GM18909 (cell line): ENCODE results near the gene ERC2.
"Not testable (repeated sequence)": the region's sequence is repeated elsewhere in the genome, so short reads cannot be mapped to it uniquely, and the experiment has no call there.

Source experiments
- ATAC-seq: cut with Tn5 transposase; IDR thresholded peaks from one replicate; pipeline ENCODE4 v1.9.1; 2021; ENCODE audit warnings: mild to moderate bottlenecking; ENCODE audit not compliant: unreplicated experiment, poor library complexity

Gene ERC2

GRCh38 chr3:55505102-55505501 is 963.2 kb downstream of the ERC2 start:
- not testable (repeated sequence) for ATAC-seq

DNA sequence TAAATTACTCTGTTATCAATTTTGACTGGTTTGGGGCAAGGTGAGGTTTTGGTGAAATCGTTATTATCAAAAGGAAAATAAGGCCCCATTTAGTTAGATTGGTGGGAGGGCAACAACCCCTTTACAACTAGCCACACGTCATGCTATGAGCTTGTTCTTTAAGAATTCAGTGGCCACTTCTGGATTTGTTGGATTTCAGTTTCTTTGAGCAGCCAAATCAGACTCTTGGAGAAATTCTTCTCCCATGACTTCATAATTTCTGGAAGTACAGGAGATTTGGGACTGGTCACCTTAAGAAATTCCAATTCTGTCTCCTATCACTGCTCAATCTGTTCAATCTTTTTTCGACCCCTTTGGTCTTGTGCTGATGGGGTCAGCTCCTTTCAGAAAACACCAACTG is 966.4 kb downstream of the ERC2 start:
- ATAC-seq: no peak

- ATAC-seq: no peak
Measured at GRCh38 chr3:55500555-55501330, 967.5 kb downstream of the ERC2 start.

DNA sequence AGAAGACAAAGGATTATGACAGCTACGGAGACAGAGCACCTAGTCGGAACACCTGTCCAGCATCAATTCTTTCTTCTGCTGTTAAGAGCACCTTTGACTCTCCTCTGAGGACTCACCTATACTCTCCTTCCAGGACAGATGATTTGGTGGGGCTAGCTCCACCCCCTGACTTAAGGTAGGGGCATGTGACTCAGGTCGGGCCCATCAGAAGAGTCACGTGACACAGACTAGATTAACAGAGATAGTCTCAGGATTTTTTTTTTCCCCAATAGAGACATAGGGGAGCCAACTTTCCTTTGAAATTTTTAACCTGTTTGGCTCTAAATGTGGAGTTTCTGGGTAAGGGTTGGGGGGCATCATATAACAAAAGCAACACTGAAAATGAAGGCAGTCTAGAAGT is 969.7 kb downstream of the ERC2 start:
- no peak for ATAC-seq

- no peak for ATAC-seq
Measured at GRCh38 chr3:55497250-55497649, 971.0 kb downstream of the ERC2 start.

- ATAC-seq: no peak
Measured at GRCh38 chr3:55494976-55495375, 973.3 kb downstream of the ERC2 start.

DNA sequence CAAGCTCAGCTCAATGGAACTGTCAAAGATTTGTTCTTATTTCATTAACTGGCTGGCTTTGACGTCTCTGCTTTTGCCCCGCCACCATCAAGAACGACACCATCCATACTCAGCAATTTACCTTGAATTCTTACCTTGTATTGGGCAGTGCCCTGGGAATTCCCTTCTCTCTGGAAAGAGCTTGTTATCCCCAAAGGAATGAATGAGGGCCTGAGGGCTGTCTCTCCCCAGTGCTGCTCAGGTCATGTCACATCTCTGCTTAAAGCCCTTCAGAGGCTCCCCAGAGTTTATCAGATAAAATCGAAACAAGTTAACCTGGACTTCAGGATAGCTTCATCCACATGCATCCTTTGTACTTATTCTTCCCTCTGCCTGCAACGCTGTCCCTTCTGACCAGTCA is 975.3 kb downstream of the ERC2 start:
- no peak for ATAC-seq

- no peak for ATAC-seq
Measured at GRCh38 chr3:55491296-55491816, 976.9 kb downstream of the ERC2 start.

GRCh38 chr3:55490276-55490913 is 977.9 kb downstream of the ERC2 start:
- no peak for ATAC-seq

DNA sequence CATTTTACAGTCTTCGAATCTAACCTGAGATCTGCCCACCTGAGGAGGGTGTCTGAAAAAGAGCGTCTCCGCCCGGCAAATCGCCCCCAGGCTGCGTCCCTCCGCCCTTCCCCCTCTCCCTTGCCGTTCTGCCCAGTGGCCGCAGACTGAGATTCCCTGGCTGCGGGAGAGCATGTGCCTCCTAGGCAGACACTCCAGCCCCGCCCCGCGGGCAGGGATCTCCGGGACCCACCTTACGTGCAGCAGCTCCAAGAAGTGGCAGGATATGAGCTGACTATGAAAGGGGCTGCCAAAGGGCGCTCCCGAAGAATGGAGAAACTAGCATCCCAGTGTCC is 978.5 kb downstream of the ERC2 start:
- ATAC-seq: no peak

- ATAC-seq: no peak
Measured at GRCh38 chr3:55488398-55489055, 979.7 kb downstream of the ERC2 start.

DNA sequence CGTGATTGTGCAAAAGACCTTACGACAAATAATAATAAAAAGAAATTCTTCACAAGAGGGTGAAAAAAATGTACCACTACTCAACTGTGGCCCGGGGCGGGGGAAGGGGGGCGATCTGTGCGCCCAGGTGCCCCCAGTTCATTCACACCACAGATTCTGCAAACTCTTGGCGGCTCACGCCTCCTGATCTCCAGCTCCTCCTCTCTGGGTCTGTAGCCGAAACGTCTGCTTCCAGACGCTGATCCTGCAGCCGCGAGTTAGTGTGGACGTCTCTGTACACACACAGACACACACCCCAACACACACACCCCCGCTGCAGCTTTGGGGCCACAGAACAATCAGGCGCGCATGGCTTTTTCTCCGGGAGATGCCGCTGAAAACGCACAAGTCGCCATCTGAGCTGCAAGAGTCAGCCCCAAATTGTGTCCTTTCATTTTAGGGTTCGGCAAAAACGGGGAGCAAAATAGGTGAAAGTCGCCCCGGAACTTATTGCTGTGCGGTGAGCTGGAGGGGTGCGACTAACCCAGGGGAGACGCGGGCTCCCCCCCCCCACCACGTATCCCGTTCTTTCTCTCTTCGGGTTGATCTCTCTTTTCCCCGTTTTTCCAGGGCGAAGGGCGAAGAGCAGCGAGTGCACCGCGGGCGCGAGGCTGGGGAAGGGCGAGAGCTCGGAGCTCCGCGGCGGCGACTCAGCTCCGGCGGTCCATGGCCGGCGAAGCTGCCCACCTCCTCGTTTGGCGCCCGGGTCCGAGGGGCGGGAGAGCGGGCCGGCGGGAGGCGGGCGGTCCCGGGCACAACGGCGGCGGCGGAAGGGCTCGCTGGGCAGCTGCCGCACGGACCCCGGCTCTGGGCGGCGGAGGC is 980.7 kb downstream of the ERC2 start:
- no peak for ATAC-seq

GRCh38 chr3:55486857-55487380 is 981.3 kb downstream of the ERC2 start, which contains the start of gene WNT5A:
TSS of gene WNT5A (minus strand) at chr3:55487306. CDS start at chr3:55486985, 321 bp downstream.
- ATAC-seq: no peak

- no peak for ATAC-seq
Measured at GRCh38 chr3:55486101-55486856, 982.0 kb downstream of the ERC2 start.

DNA sequence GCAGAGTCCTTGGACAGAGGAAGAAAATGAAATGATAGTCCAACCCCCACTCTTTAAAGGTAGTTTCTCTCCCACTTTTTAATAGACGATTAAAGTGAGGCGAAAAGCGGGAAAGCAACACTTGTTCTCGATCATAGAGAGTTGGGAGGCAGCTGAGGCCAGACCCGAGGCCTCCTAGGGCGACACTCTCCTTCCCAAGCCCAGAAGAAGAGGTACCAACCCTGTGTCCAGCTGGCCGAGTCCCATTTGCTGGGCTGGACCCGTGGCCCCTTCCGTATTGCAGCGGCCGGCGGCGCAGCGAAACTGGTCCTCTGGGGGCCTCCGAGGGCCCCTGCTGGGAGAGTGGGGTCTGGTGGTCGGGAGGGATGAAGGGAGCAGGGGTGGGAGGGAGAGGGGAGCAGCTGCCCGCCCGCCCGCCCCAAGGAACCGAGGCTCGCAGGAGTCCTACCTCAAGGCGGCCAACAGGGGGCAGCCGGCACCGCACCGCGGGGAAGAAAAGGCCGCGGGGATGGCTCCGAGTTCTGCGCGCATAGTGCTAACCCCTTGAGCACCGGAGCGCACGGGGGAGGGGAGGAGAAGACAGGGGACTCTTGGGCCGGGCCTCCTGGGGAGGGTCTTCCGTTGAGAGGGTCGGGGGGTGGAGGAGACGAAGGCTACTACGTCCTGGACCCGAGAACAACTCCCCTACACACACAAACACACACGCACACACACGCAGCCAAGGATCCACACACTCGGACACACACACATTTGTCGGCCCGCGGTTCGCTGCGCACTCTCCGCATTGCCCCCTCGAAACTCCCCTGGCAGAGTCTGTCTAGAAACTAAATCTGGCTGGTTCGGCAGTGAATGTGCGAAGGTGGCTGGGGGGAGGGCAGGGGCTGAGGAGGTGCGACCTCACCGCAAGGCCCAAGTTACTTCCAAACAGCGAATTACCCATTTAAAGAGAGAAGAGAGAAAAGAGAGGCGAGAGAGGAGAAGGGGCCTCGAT is 983.2 kb downstream of the ERC2 start:
- peak; percentile 79 for ATAC-seq

DNA sequence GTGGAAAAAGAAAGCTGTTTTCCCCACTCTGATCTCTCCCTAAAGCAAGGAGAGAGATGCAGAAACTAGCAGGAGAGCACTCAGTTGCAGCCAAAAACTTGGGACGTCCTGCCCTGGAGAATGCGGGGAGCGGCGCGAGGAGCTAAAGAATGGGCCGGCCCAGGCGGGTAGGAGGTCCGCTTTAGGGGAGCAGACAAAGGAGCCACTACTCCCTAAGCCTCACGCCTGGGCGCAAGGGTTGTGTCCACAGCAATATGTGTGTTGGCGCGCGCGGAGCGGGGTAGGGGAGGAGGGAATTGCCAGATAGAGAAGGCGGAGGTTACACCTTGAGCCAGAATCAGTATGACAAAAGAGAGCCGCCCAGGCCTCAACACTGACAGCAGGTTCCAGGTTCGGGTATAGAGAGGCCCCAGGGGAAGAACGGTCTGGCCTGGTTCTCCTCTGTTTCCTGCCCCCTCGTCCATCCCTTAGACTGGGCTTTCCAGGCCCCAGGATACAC is 984.0 kb downstream of the ERC2 start:
- ATAC-seq: no peak

DNA sequence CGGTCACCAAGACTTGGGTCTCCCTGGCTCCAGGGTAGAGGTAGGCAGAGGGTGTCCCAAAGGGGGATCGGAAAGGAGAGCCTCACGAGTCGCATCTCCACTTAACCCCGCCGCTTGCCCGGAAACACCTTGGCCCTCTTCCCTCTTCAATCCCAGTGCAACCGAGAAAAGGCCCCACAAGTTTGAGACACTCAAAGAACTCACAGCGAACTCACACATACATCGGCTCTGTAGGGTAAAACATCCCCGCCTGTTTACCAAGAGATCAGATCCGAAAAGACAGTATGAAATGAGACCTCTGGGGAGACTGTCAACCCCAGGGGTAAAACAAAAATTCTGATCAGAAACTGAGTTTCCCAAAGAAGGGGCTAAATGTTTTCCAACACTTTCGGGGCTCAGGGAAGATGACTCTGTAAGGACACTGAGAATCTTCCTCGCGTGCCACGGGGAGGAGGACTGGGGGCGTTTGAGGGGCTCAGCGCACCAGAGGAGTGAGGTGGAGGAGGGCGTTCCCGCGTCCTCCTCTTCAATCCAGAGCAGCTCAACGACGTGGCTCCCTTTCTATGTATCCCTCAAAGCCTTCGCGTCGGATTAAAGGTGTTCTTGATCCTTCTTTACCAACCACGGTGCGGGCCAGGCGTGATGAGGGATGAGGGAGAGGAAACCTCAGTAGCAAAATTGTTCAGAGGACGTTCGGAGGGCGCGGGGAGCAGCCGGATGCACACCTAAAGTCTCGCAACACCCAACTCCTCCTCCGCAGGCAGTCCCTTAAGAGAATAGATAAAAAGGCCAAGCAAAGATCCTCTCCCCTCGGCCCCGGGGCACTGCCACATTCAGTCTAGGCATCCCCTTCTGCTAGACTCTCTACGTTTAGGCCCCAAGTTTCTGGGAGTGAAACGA is 984.8 kb downstream of the ERC2 start:
- no peak for ATAC-seq
